Non-pigmented ciliary epithelial cell (primary cell): ENCODE data around the gene UVSSA.
"Not testable (repeated sequence)": the region's sequence is repeated elsewhere in the genome, so short reads cannot be mapped to it uniquely, and the experiment has no call there.

Source experiments
- DNase-seq: peaks from one replicate; pipeline ENCODE4 v3.0.0-alpha.2; 2010; ENCODE audit warnings: low read depth

The UVSSA gene

GRCh38 chr4:1317177-1318045, 29.6 kb upstream of the UVSSA start:
- DNase-seq: no peak

- DNase-seq: no peak
Measured at GRCh38 chr4:1318046-1318375, 29.0 kb upstream of the UVSSA start.

- DNase-seq: no peak
Measured at GRCh38 chr4:1318488-1319213, 28.4 kb upstream of the UVSSA start.

- no peak for DNase-seq
Measured at GRCh38 chr4:1321486-1321885, 25.5 kb upstream of the UVSSA start.

GRCh38 chr4:1321946-1322650, 24.9 kb upstream of the UVSSA start:
- no peak for DNase-seq

- no peak for DNase-seq
Measured at GRCh38 chr4:1323280-1323634, 23.8 kb upstream of the UVSSA start.

- peak; percentile 94 for DNase-seq
Measured at GRCh38 chr4:1323635-1324442, 23.2 kb upstream of the UVSSA start.

GRCh38 chr4:1324443-1325175, 22.4 kb upstream of the UVSSA start:
- not testable (repeated sequence) for DNase-seq

GRCh38 chr4:1325176-1325480, 21.9 kb upstream of the UVSSA start:
- no peak for DNase-seq

GRCh38 chr4:1325681-1326635, 21.1 kb upstream of the UVSSA start:
- DNase-seq: no peak

GRCh38 chr4:1326751-1327525, 20.1 kb upstream of the UVSSA start:
- no peak for DNase-seq

GRCh38 chr4:1327526-1328266, 19.3 kb upstream of the UVSSA start:
- no peak for DNase-seq

GRCh38 chr4:1328267-1329155, 18.5 kb upstream of the UVSSA start:
- DNase-seq: no peak

GRCh38 chr4:1329408-1330371, 17.3 kb upstream of the UVSSA start:
- DNase-seq: no peak

- no peak for DNase-seq
Measured at GRCh38 chr4:1330761-1331590, 16.0 kb upstream of the UVSSA start.
